HEK293 (cell line): ENCODE measurements around the gene ATP10A.

ENCODE experiments used
- CTCF ChIA-PET: fragments of 350-600 bp; formaldehyde crosslinking; extraction: SDS; loops from one replicate; lab custom pipeline; 2021; ENCODE audit warnings: antibody characterized with exemption; lab: Yijun Ruan, JAX
- POLR2A ChIA-PET: fragments of 300-600 bp; formaldehyde crosslinking; extraction: SDS; loops from one replicate; lab custom pipeline; 2020; ENCODE audit warnings: antibody characterized with exemption, inconsistent platforms; lab: Yijun Ruan, JAX
- H3K27ac ChIP-seq: fragments of 200-500 bp; sonication (Bioruptor generic); 2 replicates; pipeline ENCODE4 v1.5.1; 2014; ENCODE audit warnings: low read depth, low read length, control low read depth, inconsistent platforms; ENCODE audit errors: extremely low read depth
- H3K36me3 ChIP-seq, 2 experiments: fragments of 200-500 bp in 1 of 2; sonication (Bioruptor generic) in 1 of 2; 1 replicate in 1 of 2; 2 replicates in 1 of 2; pipeline ENCODE4 v1.5.1; 2014 to 2017; ENCODE audit warnings: inconsistent platforms in 2 of 2, low read length in 2 of 2; ENCODE audit not compliant: control insufficient read depth in 2 of 2, insufficient read depth in 1 of 2
- H3K4me1 ChIP-seq: fragments of 200-500 bp; sonication (Bioruptor generic); 2 replicates; pipeline ENCODE4 v1.5.1; 2014; ENCODE audit warnings: mild to moderate bottlenecking, low read length, inconsistent platforms; ENCODE audit not compliant: control insufficient read depth, insufficient read depth
- H3K4me3 ChIP-seq: 2 replicates; pipeline ENCODE4 v1.5.1; 2011; ENCODE audit warnings: low read depth, mild to moderate bottlenecking, control low read depth, low read length, moderate library complexity
- H3K9me3 ChIP-seq: fragments of 200-500 bp; sonication (Bioruptor generic); 2 replicates; pipeline ENCODE4 v1.5.1; 2014; ENCODE audit warnings: low read depth, low read length, inconsistent platforms; ENCODE audit not compliant: control insufficient read depth, insufficient read depth
- BCL11A ChIP-seq: fragments of 450-650 bp; formaldehyde crosslinking; IDR thresholded peaks from 2 replicates; pipeline ENCODE4 v1.5.1; 2016; ENCODE audit warnings: low read depth, missing biosample characterization, missing genetic modification characterization
- CTCF ChIP-seq: fragments of 450-650 bp; formaldehyde crosslinking; IDR thresholded peaks from 2 replicates; pipeline ENCODE4 v1.5.1; 2016; ENCODE audit warnings: missing biosample characterization, missing genetic modification characterization
- GLIS1 ChIP-seq: fragments of 450-650 bp; formaldehyde crosslinking; IDR thresholded peaks from 2 replicates; pipeline ENCODE4 v1.5.1; 2016; ENCODE audit warnings: missing biosample characterization, missing genetic modification characterization
- GLIS2 ChIP-seq: fragments of 450-650 bp; formaldehyde crosslinking; IDR thresholded peaks from 2 replicates; pipeline ENCODE4 v1.5.1; 2016; ENCODE audit warnings: missing biosample characterization, missing genetic modification characterization
- KLF16 ChIP-seq: fragments of 450-650 bp; formaldehyde crosslinking; IDR thresholded peaks from 2 replicates; pipeline ENCODE4 v1.5.1; 2017; ENCODE audit warnings: missing biosample characterization, missing genetic modification characterization
- PRDM1 ChIP-seq: fragments of 450-650 bp; formaldehyde crosslinking; IDR thresholded peaks from 2 replicates; pipeline ENCODE4; 2016; ENCODE audit warnings: missing biosample characterization, missing genetic modification characterization
- SCRT1 ChIP-seq: fragments of 450-650 bp; formaldehyde crosslinking; IDR thresholded peaks from 2 replicates; pipeline ENCODE4 v1.5.1; 2016; ENCODE audit warnings: missing biosample characterization, missing genetic modification characterization, borderline replicate concordance
- SP2 ChIP-seq: fragments of 450-650 bp; formaldehyde crosslinking; IDR thresholded peaks from 2 replicates; pipeline ENCODE4 v1.5.1; 2016; ENCODE audit warnings: missing biosample characterization, missing genetic modification characterization
- ZBTB1 ChIP-seq: fragments of 450-650 bp; formaldehyde crosslinking; IDR thresholded peaks from 2 replicates; pipeline ENCODE4 v1.5.1; 2016; ENCODE audit warnings: missing biosample characterization, missing genetic modification characterization
- ZBTB11 ChIP-seq: fragments of 450-650 bp; formaldehyde crosslinking; conservative IDR thresholded peaks from 2 replicates; pipeline ENCODE4 v1.5.1; 2016; ENCODE audit warnings: low read depth, missing biosample characterization, missing genetic modification characterization
- ZBTB8A ChIP-seq: fragments of 450-650 bp; formaldehyde crosslinking; IDR thresholded peaks from 2 replicates; pipeline ENCODE4 v1.5.1; 2016; ENCODE audit warnings: missing biosample characterization, missing genetic modification characterization
- ZFP3 ChIP-seq: fragments of 450-650 bp; formaldehyde crosslinking; IDR thresholded peaks from 2 replicates; pipeline ENCODE4 v1.5.1; 2016; ENCODE audit warnings: low read depth, missing biosample characterization, missing genetic modification characterization
- ZNF10 ChIP-seq: fragments of 450-650 bp; formaldehyde crosslinking; IDR thresholded peaks from 2 replicates; pipeline ENCODE4 v1.5.1; 2017; ENCODE audit warnings: missing biosample characterization, missing genetic modification characterization
- ZNF138 ChIP-seq: fragments of 450-650 bp; formaldehyde crosslinking; IDR thresholded peaks from 2 replicates; pipeline ENCODE4 v1.5.1; 2016; ENCODE audit warnings: missing biosample characterization, missing genetic modification characterization, borderline replicate concordance
- ZNF175 ChIP-seq: fragments of 450-650 bp; formaldehyde crosslinking; IDR thresholded peaks from 2 replicates; pipeline ENCODE4 v1.5.1; 2016; ENCODE audit warnings: missing biosample characterization, missing genetic modification characterization
- ZNF280D ChIP-seq: fragments of 450-650 bp; formaldehyde crosslinking; IDR thresholded peaks from 2 replicates; pipeline ENCODE4 v1.5.1; 2016; ENCODE audit warnings: missing biosample characterization, missing genetic modification characterization
- ZNF292 ChIP-seq: fragments of 450-650 bp; formaldehyde crosslinking; IDR thresholded peaks from 2 replicates; pipeline ENCODE4 v1.5.1; 2016; ENCODE audit warnings: low read depth, missing biosample characterization, missing genetic modification characterization, borderline replicate concordance
- ZNF394 ChIP-seq: fragments of 450-650 bp; formaldehyde crosslinking; IDR thresholded peaks from 2 replicates; pipeline ENCODE4 v1.5.1; 2016; ENCODE audit warnings: missing biosample characterization, missing genetic modification characterization, mild to moderate bottlenecking, moderate library complexity, borderline replicate concordance
- ZNF423 ChIP-seq: fragments of 450-650 bp; formaldehyde crosslinking; IDR thresholded peaks from 2 replicates; pipeline ENCODE4 v1.5.1; 2016; ENCODE audit warnings: missing biosample characterization, missing genetic modification characterization
- ZNF488 ChIP-seq: fragments of 450-650 bp; formaldehyde crosslinking; IDR thresholded peaks from 2 replicates; pipeline ENCODE4 v1.5.1; 2016; ENCODE audit warnings: missing biosample characterization, missing genetic modification characterization
- ZNF555 ChIP-seq: fragments of 450-650 bp; formaldehyde crosslinking; conservative IDR thresholded peaks from 2 replicates; pipeline ENCODE4 v1.5.1; 2017; ENCODE audit warnings: missing biosample characterization, mild to moderate bottlenecking, missing genetic modification characterization, inconsistent platforms
- ZNF560 ChIP-seq: fragments of 450-650 bp; formaldehyde crosslinking; IDR thresholded peaks from 2 replicates; pipeline ENCODE4 v1.5.1; 2017; ENCODE audit warnings: missing biosample characterization, missing genetic modification characterization, borderline replicate concordance
- ZNF747 ChIP-seq: fragments of 450-650 bp; formaldehyde crosslinking; IDR thresholded peaks from 2 replicates; pipeline ENCODE4 v1.5.1; 2016; ENCODE audit warnings: missing biosample characterization, missing genetic modification characterization
- ZSCAN30 ChIP-seq: fragments of 450-650 bp; IDR thresholded peaks from 2 replicates; pipeline ENCODE4 v1.5.1; 2018; ENCODE audit warnings: missing biosample characterization, mild to moderate bottlenecking, missing genetic modification characterization, moderate library complexity

The ATP10A gene

DNA sequence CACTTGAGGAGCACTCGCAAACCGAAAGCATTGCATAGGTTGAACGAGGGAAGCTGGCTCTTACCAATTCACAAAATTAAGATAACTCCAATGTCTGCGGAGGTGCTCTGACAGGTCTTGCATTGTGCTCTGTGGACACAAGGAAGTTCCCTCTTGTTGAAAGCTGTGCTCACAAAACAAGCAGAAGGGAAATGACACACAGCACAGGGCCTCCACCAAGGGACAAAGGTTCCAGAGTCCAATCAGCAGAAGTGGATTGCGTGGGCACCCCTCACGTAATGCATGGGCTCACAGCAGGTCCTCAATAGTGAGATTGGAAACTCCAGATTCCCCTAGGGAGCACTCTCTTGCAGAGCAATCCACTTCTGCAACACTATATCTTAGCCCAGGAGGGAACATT lies 89.9 kb downstream of the ATP10A start:
- ChIA-PET CTCF (no interaction called here), POLR2A (no interaction called here)
- Histone ChIP-seq H3K27ac (no peak overlapping the region), H3K4me1 (peaks cover 2% of the 10 kb centered on the region; the same call in 1 of the 2 replicates), H3K4me3 (no peak overlapping the region), H3K9me3 (no peaks in the 10 kb centered on the region), H3K36me3 (no peaks in the 10 kb centered on the region)
- TF ChIP-seq ZNF555 (no peak), CTCF (tag by site-specific recombination) (no peak), ZNF280D (tag by site-specific recombination) (no peak), KLF16 (tag by site-specific recombination) (no peak), SP2 (tag by site-specific recombination) (no peak), ZNF292 (tag by site-specific recombination) (no peak), ZNF10 (no peak), ZBTB1 (tag by site-specific recombination) (no peak), ZNF560 (tag by site-specific recombination) (no peak), GLIS2 (tag by site-specific recombination) (no peak), SCRT1 (no peak), BCL11A (tag by site-specific recombination) (no peak), ZNF175 (tag by site-specific recombination) (no peak), ZSCAN30 (tag by site-specific recombination) (no peak), ZBTB11 (tag by site-specific recombination) (no peak), ZNF394 (tag by site-specific recombination) (no peak)

GRCh38 chr15:25772500-25772899 lies 90.6 kb downstream of the ATP10A start:
- Histone ChIP-seq H3K4me3 (no peak overlapping the region), H3K4me1 (peaks cover 2% of the 10 kb centered on the region; the same call in 1 of the 2 replicates), H3K9me3 (no peaks in the 10 kb centered on the region), H3K27ac (no peak overlapping the region), H3K36me3 (no peaks in the 10 kb centered on the region)
- CTCF ChIA-PET = interaction anchor here (0.6 kb wide), 1 partner anchor 11 kb away, joined by 3 read pairs; no protein-coding TSS in a partner anchor
- POLR2A ChIA-PET = no interaction called here
- TF ChIP-seq ZNF747 (tag by site-specific recombination) (no peak), ZNF423 (tag by site-specific recombination) (no peak), ZBTB11 (tag by site-specific recombination) (no peak), ZBTB8A (tag by site-specific recombination) (no peak), PRDM1 (tag by site-specific recombination) (no peak), ZFP3 (tag by site-specific recombination) (no peak), ZNF138 (tag by site-specific recombination) (no peak), GLIS1 (no peak), ZNF488 (tag by site-specific recombination) (no peak)
